GM12878 (cell line): ENCODE measurements around the gene HCFC2. TPM values are rescaled to one million over a fixed set of nuclear protein-coding genes. Genes with fewer than 3 reads are reported as not detected.

Experiments used
- ATAC-seq: fragments of 200-7000 bp; cut with Tn5 transposase; 3 replicates; pipeline ENCODE4 v1.9.1; 2020; ENCODE audit warnings: mild to moderate bottlenecking, moderate library complexity
- BruUV-seq: library from RNA; stranded (reverse); fragments of 400-500 nt; replicated peaks from 2 replicates; lab custom pipeline; 2021; lab: Mats Ljungman, UMichigan
- CTCF ChIA-PET: fragments of 300-600 bp; sonication (Branson Sonifier 250); formaldehyde crosslinking; extraction: SDS; loops from one replicate; lab custom pipeline; 2021; ENCODE audit warnings: inconsistent platforms; lab: Yijun Ruan, JAX
- POLR2A ChIA-PET: fragments of 350-600 bp; formaldehyde crosslinking; extraction: SDS; loops from one replicate; lab custom pipeline; 2021; ENCODE audit warnings: inconsistent platforms; lab: Charles Lee
- RAD21 ChIA-PET: fragments of 300-600 bp; sonication (Branson Sonifier 250); formaldehyde crosslinking; loops from one replicate; lab custom pipeline; 2023; ENCODE audit warnings: antibody characterized with exemption; ENCODE audit not compliant: unreplicated experiment; lab: Charles Lee
- SMC1A ChIA-PET: fragments of 300-600 bp; sonication (Branson Sonifier 250); formaldehyde crosslinking; loops from one replicate; lab custom pipeline; 2023; ENCODE audit not compliant: unreplicated experiment, uncharacterized antibody; lab: Charles Lee
- DNase-seq: peaks from one replicate; pipeline ENCODE4 v3.0.0-alpha.2; 2011; ENCODE audit warnings: low read depth, low spot score
- FAIRE-seq: peaks from 3 replicates; lab custom pipeline; 2011; peaks lifted over from hg19 to GRCh38; lab: Jason Lieb, UNC
- H2AFZ ChIP-seq: 2 replicates; pipeline ENCODE4 v1.6.0; 2011; ENCODE audit warnings: low read depth, low read length, control low read depth; ENCODE audit not compliant: control insufficient read depth
- H3K27ac ChIP-seq: 2 replicates; pipeline ENCODE4 v1.5.1; 2011; ENCODE audit warnings: control low read depth; ENCODE audit not compliant: control insufficient read depth, insufficient read depth
- H3K27me3 ChIP-seq, 2 experiments: replicated peaks in 1 of 2; 2 replicates each; pipeline versions ENCODE4 v1.6.0 to v1.6.1; 2011; ENCODE audit warnings: low read length in 1 of 2; ENCODE audit not compliant: control insufficient read depth in 2 of 2, insufficient read depth in 2 of 2
- H3K36me3 ChIP-seq, 2 experiments: 2 replicates each; pipeline ENCODE4 v1.5.1; 2011; ENCODE audit warnings: low read length in 1 of 2; ENCODE audit not compliant: control insufficient read depth in 2 of 2, insufficient read depth in 2 of 2
- H3K4me1 ChIP-seq: 2 replicates; pipeline ENCODE4 v1.6.1; 2011; ENCODE audit warnings: mild to moderate bottlenecking, low read length, moderate library complexity, mixed read lengths; ENCODE audit not compliant: control insufficient read depth, insufficient read depth
- H3K4me2 ChIP-seq: 2 replicates; pipeline ENCODE4 v1.6.0; 2011; ENCODE audit warnings: control low read depth; ENCODE audit not compliant: control insufficient read depth, insufficient read depth
- H3K4me3 ChIP-seq: fragments of 200-600 bp; sonication (generic); 2 replicates; pipeline ENCODE4 v1.5.1; 2016
- H3K79me2 ChIP-seq: 2 replicates; pipeline ENCODE4 v1.6.0; 2011; ENCODE audit warnings: low read length; ENCODE audit not compliant: control insufficient read depth, insufficient read depth
- H3K9ac ChIP-seq: 2 replicates; pipeline ENCODE4 v1.8.0; 2011; ENCODE audit warnings: low read length, control low read depth, mixed read lengths; ENCODE audit not compliant: control insufficient read depth, insufficient read depth
- H3K9me3 ChIP-seq: replicated peaks from 3 replicates; pipeline ENCODE4 v1.5.1; 2011; ENCODE audit warnings: mild to moderate bottlenecking, low read length; ENCODE audit not compliant: control insufficient read depth, insufficient read depth
- H4K20me1 ChIP-seq: 2 replicates; pipeline ENCODE4 v1.6.0; 2011; ENCODE audit not compliant: control insufficient read depth, insufficient read depth
- FOXK2 ChIP-seq: fragments of 450-650 bp; IDR thresholded peaks from 2 replicates; pipeline ENCODE4 v1.6.1; 2017; ENCODE audit warnings: mild to moderate bottlenecking, moderate library complexity
- NBN ChIP-seq: fragments of 450-650 bp; IDR thresholded peaks from 2 replicates; pipeline ENCODE4 v1.6.1; 2016
- NFIC ChIP-seq: IDR thresholded peaks from 2 replicates; pipeline ENCODE4 v1.6.1; 2012; ENCODE audit warnings: low read depth, mild to moderate bottlenecking, inconsistent platforms, low read length, moderate library complexity
- POU2F2 ChIP-seq: IDR thresholded peaks from 3 replicates; pipeline ENCODE4 v1.6.1; 2011; ENCODE audit warnings: low read depth, mild to moderate bottlenecking, low read length, borderline replicate concordance
- WRNIP1 ChIP-seq: IDR thresholded peaks from 2 replicates; pipeline ENCODE4 v1.6.1; 2011; ENCODE audit warnings: low read depth, low read length, improper control_type of control experiment, borderline replicate concordance
- WGBS: methylation state at CpG from one replicate; pipeline ENCODE4 v1.1.6; 2016; ENCODE audit warnings: low lambda C conversion rate; ENCODE audit not compliant: insufficient replicate concordance, insufficient coverage; ENCODE audit errors: missing lambda C conversion rate; 5-methylcytosine and 5-hydroxymethylcytosine counted together
- in situ Hi-C: fragments of 300-500 bp; cut with MboI; formaldehyde crosslinking; loops from 9 replicates; pipeline ENCODE4 v1.14.3; 2018; ENCODE audit warnings: mixed read lengths
- intact Hi-C: fragments of 100-400 bp; cut with micrococcal nuclease; formaldehyde crosslinking; loops from one replicate; pipeline ENCODE4 v1.14.2; 2022; ENCODE audit not compliant: unreplicated experiment
- polyA plus RNA-seq, 11 experiments: library from polyadenylated mRNA; depleted of rRNA in 4 of 11; unstranded in 6 of 11; stranded (reverse) in 5 of 11; fragments of >200 nt; fragmentation: Nextera tagmentation in 4 of 11; fragmentation: Illumina TruSeq in 1 of 11; extraction: Ambion mirVana in 4 of 11; extraction: Trizol in 1 of 11; gene quantifications; 1 replicate in 1 of 11; 2 replicates in 10 of 11; pipeline versions ENCODE4 v1.2.1 to v1.2.3, GENCODE V29; 2011 to 2016; ENCODE audit warnings: inconsistent platforms in 2 of 11, missing spikeins in 2 of 11, low read depth in 1 of 11
- total RNA-seq, 4 experiments: library from RNA; depleted of rRNA in 3 of 4; stranded (reverse); fragments of >200 nt in 3 of 4; fragmentation: Illumina TruSeq in 1 of 4; extraction: Trizol in 1 of 4; gene quantifications; 2 replicates each; pipeline versions ENCODE4 v1.2.1 to v1.2.3, GENCODE V29; 2013 to 2021

HCFC2 gene
- total and polyA plus RNA-seq, 10 of the 15 experiments (the other 5 are each of a cell fraction or from before 2014, with no cell fraction given) = 1.8 to 14.2 (median 9.3) TPM

GRCh38 chr12:104054681-104055346, 9.5 kb upstream of the HCFC2 start:
- no TSS peak for BruUV-seq
- no peak for FAIRE-seq
- 41% methylated on average over 4 of the region's 4 CpGs for WGBS

DNA sequence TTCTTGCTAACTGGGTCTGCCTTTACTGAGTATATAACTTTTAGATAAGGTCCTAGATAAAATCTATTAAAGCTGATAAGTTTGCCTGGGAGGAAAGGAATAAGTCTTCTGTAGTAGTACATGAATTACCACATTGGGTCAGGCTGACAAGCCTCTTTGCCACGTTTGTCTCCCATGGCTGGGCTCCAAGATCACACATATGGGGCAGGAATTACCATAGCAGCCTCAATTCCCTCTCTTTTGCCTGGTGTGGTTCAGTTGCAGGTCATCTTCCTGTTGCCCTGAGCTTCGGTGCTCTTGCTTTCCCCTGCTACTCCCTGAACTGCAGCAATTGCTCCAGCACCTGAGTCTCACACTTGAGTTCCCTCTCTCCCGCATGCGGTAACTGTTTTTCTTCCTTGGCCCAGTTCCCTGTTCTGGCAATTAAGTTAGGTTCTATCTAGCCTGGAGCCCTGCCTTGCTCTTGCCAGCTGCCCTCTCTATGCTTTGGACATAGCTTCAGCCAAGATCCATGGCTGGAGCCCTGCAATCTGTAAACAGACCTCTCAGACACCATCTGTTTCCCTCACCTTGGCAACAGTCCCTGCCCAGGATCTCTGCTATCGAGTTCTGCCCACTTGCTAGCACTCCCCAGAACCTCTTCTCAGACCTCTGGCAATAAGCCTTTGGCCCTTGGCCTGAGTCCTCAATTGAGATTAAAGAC, 8.5 kb upstream of the HCFC2 start:
- Histone ChIP-seq H3K4me3 (no peak overlapping the region), H3K27me3 (peaks cover 0 to 2% of the 10 kb centered on the region in 2 experiments; a peak in 2 of 4 replicates), H3K4me1 (no peaks in the 10 kb centered on the region), H3K4me2 (no peak overlapping the region), H3K9me3 (no peaks in the 10 kb centered on the region), H3K79me2 (no peaks in the 10 kb centered on the region), H3K27ac (no peak overlapping the region), H3K9ac (no peak overlapping the region), H2AFZ (no peak overlapping the region), H3K36me3 (no peaks in the 10 kb centered on the region), H4K20me1 (no peaks in the 10 kb centered on the region)
- FAIRE-seq (no peak), ATAC-seq (no peak), DNase-seq (no peak)
- intact Hi-C loops = loop anchor here (2.0 to 10.0 kb wide), 2 partner anchors 177 to 299 kb away; no protein-coding TSS in a partner anchor
- in situ Hi-C loops = loop anchor here (5.0 kb wide), 1 partner anchor 51 kb away; no protein-coding TSS in a partner anchor
- ChIA-PET CTCF (interaction anchor here (1.8 to 5.9 kb wide), 2 partner anchors 54 to 166 kb away, joined by 3 to 118 read pairs; no protein-coding TSS in a partner anchor), RAD21 (interaction anchor here (5.4 kb wide), 1 partner anchor 53 kb away, joined by 50 read pairs; no protein-coding TSS in a partner anchor), POLR2A (no interaction called here), SMC1A (interaction anchor here (4.9 kb wide), 1 partner anchor 53 kb away, joined by 75 read pairs; no protein-coding TSS in a partner anchor)
- no peak for TF ChIP-seq NBN
- WGBS = 39% methylated on average over 5 of the region's 5 CpGs
- BruUV-seq = no TSS peak

More at GRCh38 chr12:104054681-104055346, 9.5 kb upstream of the HCFC2 start:
- Histone ChIP-seq H3K27me3 (peaks cover 0 to 3% of the 10 kb centered on the region in 2 experiments; a peak in 3 of 4 replicates), H4K20me1 (no peaks in the 10 kb centered on the region), H3K9me3 (no peaks in the 10 kb centered on the region), H3K9ac (no peak overlapping the region), H3K36me3 (no peaks in the 10 kb centered on the region), H3K79me2 (no peaks in the 10 kb centered on the region), H3K4me2 (no peak overlapping the region), H2AFZ (no peak overlapping the region), H3K27ac (no peak overlapping the region), H3K4me3 (no peak overlapping the region), H3K4me1 (no peaks in the 10 kb centered on the region)
- ChIA-PET POLR2A (no interaction called here), CTCF (interaction anchor here (0.8 to 5.9 kb wide), 4 partner anchors 9 to 165 kb away, joined by 3 to 118 read pairs (median 4); no protein-coding TSS in a partner anchor), SMC1A (interaction anchor here (1.0 to 4.9 kb wide), 2 partner anchors 54 to 171 kb away, joined by 5 to 75 read pairs; no protein-coding TSS in a partner anchor), RAD21 (interaction anchor here (5.4 kb wide), 1 partner anchor 54 kb away, joined by 50 read pairs; no protein-coding TSS in a partner anchor)
- TF ChIP-seq FOXK2 (no peak), NFIC (no peak), WRNIP1 (no peak), POU2F2 (no peak)
- intact Hi-C loops (loop anchor here (10.0 kb wide), 1 partner anchor 300 kb away; no protein-coding TSS in a partner anchor), in situ Hi-C loops (loop anchor here (5.0 kb wide), 1 partner anchor 52 kb away; no protein-coding TSS in a partner anchor)
- DNase-seq (no peak), ATAC-seq (no peak)
